ENCODE data around the gene DPYSL3. TPM values are rescaled to one million over a fixed set of nuclear protein-coding genes. Genes with fewer than 3 reads are reported as not detected.
A peak's percentile ranks its signal among the peaks of the same experiment; 100 is the strongest.

Gene DPYSL3
- total RNA-seq, 1 experiment from 2014 or later: 156 TPM

DNA sequence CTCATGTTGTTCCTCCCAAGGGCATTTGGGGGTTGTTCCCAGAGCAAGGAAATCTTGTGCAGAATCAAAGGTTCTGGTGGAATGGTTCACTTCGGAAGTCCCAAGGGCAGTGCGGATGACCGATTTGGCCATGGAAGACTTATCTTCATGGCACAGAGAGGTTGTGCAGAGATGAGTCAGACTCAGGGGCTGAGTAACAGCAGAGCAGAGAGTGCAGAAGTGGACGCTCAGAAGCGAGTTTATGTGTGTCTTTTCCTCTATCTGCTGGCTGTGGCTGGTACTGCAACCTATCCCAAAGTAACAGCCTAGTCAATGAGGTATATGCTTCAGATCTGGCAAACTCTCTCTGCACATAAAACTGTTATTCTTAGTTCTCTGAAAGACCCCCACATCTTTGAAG is 118.1 kb downstream of the DPYSL3 start:
- H3K4me3 ChIP-seq: no peak overlapping the region
- H3K27ac ChIP-seq: no peak overlapping the region
- H3K4me1 ChIP-seq (replicated peaks): no peaks in the 10 kb centered on the region
- H3K27me3 ChIP-seq (replicated peaks): no peaks in the 10 kb centered on the region
- H3K36me3 ChIP-seq: peaks cover 36% of the 10 kb centered on the region
- peak; percentile 51 to 71 for DNase-seq (ENCODE audit: low read depth in 1 of 2, low spot score in 2 of 2)
- no peaks in the 10 kb centered on the region for H3K9me3 ChIP-seq (replicated peaks)

DNA sequence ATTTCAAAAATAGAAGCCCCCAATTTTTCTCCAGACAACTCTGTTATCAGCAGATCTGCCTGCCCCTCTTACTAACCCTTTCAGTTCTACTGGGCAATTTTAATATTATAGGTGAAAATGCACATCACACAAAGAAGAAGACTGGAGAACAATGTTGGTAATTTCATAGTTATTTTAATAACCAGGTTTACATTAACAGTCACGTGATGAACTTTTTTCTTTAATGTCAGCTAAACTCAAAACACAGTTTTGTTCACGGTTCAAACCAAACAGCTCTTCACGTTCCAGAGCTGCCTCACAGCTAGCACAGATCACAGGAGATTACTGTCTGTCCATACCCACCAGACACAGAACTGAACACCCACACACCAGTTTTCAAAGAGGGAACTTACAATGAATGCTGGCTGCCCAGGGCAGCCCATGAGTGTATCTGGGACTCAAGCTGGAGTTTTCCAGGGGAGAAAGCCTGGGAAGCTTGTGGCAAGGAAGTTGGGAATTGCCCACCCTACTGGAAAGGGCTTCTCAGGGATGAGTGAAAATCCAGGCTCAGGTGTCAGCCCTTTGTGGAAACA is 119.1 kb downstream of the DPYSL3 start:
- H3K27ac ChIP-seq: no peak overlapping the region
- H3K27me3 ChIP-seq (replicated peaks): no peaks in the 10 kb centered on the region
- H3K9me3 ChIP-seq (replicated peaks): no peaks in the 10 kb centered on the region
- H3K4me3 ChIP-seq: no peak overlapping the region
- DNase-seq (ENCODE audit: low read depth in 1 of 2, low spot score in 2 of 2): no peak
- H3K36me3 ChIP-seq: peaks cover 27% of the 10 kb centered on the region
- H3K4me1 ChIP-seq (replicated peaks): no peaks in the 10 kb centered on the region

DNA sequence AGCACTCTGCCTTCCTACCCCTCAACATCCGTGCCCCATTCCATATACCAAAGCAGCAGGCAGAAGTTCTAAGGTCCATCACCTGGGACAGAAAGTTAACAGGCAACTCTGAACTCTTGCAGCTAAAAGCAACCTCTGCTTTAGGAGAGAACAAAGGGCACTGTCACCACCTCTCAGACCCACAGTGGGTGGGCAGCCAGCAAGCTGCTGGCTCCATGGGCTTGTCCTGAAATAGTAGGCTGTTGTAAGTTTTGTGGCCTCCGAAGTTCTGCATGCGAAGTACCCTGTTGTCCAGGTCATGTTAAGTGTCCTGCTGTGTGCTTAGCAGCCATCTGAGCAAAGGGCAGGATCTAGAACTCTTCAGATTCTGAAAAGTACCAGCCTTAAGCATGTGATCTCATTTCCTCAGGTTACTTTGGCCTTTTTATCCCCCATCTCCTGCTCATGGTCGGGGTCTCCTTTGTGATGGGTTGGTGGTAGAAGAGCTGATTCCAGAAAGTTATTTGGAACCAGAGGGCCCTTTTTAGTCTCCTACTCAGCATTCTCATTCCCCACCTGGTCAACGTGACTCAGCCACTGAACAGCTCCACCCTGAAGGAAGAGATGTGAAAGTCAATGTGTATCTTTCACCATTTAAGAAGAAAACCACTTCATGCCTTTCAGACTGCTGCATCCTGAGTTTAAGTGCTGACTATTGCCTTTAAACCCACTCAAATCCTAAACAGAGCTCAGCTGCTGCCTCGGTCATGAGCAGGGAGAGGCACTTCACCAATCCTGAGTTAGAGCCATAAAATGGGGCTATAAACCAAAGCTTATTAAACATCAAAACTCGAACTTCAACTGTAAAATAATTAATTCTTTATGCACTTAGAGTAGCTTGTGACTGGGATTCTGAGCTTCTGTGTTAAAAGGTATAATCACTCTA is 121.4 kb downstream of the DPYSL3 start:
- H3K9me3 ChIP-seq (replicated peaks): no peaks in the 10 kb centered on the region
- H3K4me1 ChIP-seq (replicated peaks): no peaks in the 10 kb centered on the region
- no peak overlapping the region for H3K27ac ChIP-seq
- H3K36me3 ChIP-seq: peaks cover 13% of the 10 kb centered on the region
- no peak for DNase-seq (ENCODE audit: low read depth in 1 of 2, low spot score in 2 of 2)
- H3K27me3 ChIP-seq (replicated peaks): no peaks in the 10 kb centered on the region
- no peak overlapping the region for H3K4me3 ChIP-seq

DNA sequence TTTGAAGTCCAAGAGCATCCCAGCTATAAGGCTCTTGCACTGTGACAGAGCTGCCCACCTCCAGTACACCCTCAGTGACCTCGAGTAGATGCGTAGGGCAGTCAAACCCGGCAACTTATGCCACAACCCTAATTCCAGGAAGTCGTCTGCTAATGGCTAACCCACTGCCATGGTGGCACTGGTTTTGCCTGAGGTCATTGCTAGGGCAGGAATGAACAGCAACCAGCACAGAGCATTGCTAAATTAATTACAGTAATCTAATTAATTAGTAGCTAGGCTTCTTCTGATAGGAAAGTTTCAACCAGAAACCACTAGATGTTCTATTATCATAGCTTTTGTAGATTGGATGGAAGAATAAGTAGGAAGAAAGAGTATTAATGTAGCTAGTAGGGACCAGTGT is 122.8 kb downstream of the DPYSL3 start:
- Histone ChIP-seq H3K9me3 (replicated peaks) (no peaks in the 10 kb centered on the region), H3K27me3 (replicated peaks) (no peaks in the 10 kb centered on the region), H3K4me3 (no peak overlapping the region), H3K4me1 (replicated peaks) (no peaks in the 10 kb centered on the region), H3K27ac (no peak overlapping the region), H3K36me3 (peaks cover 9% of the 10 kb centered on the region; the same call in 1 of the 2 replicates)
- DNase-seq (ENCODE audit: low read depth in 1 of 2, low spot score in 2 of 2): no peak

DNA sequence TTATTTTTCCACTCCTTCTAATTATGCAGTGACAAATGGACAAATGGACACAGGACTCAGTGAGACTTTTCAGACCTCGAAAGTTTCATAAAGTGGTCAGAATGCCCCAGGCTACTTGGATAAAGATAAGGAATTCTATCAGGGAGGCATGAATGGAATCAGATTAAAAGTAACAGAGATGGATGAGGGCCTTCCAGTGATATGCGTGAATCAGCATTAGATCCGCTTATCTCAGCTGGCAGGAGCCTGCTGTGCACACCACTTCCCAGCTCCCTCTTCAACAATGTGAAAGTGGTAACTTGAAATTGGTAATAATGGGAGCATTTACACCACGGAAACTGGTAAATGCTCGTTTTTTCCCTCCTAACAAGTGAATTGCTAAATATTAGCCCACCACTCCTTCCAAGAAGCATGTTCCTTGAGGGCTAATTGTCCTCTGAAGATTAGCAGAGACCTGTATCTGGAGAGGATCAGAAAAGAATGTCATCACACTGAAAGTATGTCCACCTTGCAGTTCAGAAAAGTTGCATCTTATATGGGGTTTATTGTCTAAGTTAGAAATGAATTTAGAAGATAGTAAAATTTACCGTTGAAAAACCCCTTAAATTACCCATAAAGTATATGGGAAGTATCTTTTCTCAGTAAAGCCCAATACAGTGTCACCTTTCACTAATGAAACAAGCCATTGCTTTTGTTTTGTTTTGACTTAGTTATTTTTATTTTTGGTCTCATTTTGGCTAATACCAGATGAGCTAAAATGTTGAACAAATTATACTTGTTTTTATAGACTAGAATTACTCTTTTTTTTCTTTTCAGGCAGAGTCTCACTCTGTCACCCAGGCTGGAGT is 125.3 kb downstream of the DPYSL3 start:
- Histone ChIP-seq H3K27me3 (replicated peaks) (no peaks in the 10 kb centered on the region), H3K9me3 (replicated peaks) (no peaks in the 10 kb centered on the region; the same call in 1 of the 2 replicates), H3K27ac (no peak overlapping the region), H3K4me3 (no peak overlapping the region), H3K36me3 (no peaks in the 10 kb centered on the region), H3K4me1 (replicated peaks) (no peaks in the 10 kb centered on the region)
- DNase-seq (ENCODE audit: low read depth in 1 of 2, low spot score in 2 of 2): no peak

DNA sequence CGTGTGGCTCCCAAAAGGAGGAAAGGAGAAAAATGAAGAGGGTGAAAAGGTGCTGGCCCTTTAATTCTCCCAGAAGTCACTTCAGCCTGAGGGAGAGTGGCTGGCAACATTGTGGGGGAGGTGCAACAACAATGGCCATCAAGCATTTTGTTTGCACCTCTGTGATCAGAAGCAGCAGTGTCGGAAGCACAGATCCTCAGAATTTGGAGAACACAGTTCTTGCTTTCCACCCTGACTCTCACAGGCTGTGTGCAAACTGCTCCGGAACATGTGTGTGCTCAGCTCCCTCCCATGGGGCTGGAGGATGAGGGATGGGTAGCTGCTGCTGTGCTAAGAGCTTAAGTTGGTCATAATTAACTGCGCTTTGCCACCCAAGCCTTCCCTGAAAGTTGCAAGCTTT is 127.1 kb downstream of the DPYSL3 start:
- Histone ChIP-seq H3K27ac (no peak overlapping the region), H3K27me3 (replicated peaks) (no peaks in the 10 kb centered on the region), H3K9me3 (replicated peaks) (no peaks in the 10 kb centered on the region; the same call in none of the 2 replicates), H3K4me3 (no peak overlapping the region), H3K36me3 (no peaks in the 10 kb centered on the region), H3K4me1 (replicated peaks) (no peaks in the 10 kb centered on the region)
- no peak for DNase-seq (ENCODE audit: low read depth in 1 of 2, low spot score in 2 of 2)

DNA sequence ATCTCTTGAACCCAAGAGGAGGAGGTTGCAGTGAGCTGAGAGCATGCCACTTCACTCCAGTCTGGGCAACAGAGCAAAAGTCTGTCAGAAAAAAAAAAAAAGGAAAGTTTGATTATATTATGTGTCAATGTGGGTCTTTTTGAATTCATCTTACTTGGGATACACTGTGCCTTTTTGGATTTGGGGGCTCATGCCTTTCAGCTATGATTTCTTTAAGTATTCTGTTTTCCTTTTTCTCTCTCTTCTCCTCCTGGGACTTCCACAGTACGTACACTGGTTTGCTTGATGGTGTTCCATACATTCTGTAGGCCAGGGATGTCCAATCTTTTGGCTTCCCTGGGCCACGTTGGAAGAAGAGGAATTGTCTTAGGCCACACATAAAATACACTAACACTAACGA is 128.3 kb downstream of the DPYSL3 start:
- H3K36me3 ChIP-seq: no peaks in the 10 kb centered on the region
- no peaks in the 10 kb centered on the region for H3K4me1 ChIP-seq (replicated peaks)
- no peak overlapping the region for H3K27ac ChIP-seq
- no peaks in the 10 kb centered on the region for H3K27me3 ChIP-seq (replicated peaks)
- no peak for DNase-seq (ENCODE audit: low read depth in 1 of 2, low spot score in 2 of 2)
- no peak overlapping the region for H3K4me3 ChIP-seq
- H3K9me3 ChIP-seq (replicated peaks): no peaks in the 10 kb centered on the region; the same call in none of the 2 replicates

DNA sequence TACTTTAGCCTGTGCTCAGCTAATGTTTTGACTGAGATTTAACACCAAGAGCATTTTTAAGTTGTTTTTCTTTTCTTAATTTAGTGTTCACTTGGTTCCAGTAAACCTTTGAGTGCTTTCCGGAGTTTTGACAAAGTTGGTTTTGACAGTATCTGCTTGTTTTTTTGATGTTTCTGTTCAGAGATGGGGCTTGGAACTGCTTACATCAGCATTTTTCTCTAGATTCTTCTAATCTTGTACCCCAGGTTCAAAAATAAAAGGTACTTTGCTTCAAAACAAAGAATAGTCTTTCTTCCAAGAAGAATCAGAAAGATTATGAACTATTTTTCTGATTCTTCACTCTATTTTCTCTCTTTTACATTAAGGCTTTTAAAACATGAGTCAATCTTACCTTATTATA is 132.2 kb downstream of the DPYSL3 start:
- DNase-seq (ENCODE audit: low read depth in 1 of 2, low spot score in 2 of 2): no peak
- H3K27ac ChIP-seq: no peak overlapping the region
- H3K4me3 ChIP-seq: no peak overlapping the region
- H3K4me1 ChIP-seq (replicated peaks): no peaks in the 10 kb centered on the region
- H3K9me3 ChIP-seq (replicated peaks): no peaks in the 10 kb centered on the region; the same call in none of the 2 replicates
- no peaks in the 10 kb centered on the region for H3K27me3 ChIP-seq (replicated peaks)
- no peaks in the 10 kb centered on the region for H3K36me3 ChIP-seq

DNA sequence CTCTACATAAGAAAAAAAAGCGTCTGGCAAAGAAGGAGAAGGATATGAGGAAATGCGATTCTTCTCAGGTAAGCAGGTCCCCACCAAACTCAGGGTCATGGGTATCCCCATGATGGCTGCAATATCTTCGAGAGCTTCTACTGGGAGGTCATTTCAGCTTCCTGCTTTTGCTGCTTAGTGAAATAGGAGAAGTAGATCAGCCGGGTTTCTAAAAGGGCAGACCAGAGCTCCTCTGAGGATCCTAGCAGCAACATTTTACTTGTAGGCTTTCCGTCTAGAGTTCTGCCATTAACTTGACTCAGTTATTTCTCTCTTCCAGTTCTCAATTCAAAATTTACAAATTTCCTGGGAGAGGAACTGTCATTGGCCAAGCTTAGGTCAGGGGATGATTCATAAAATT is 134.7 kb downstream of the DPYSL3 start:
- no peaks in the 10 kb centered on the region for H3K36me3 ChIP-seq
- no peak for DNase-seq (ENCODE audit: low read depth in 1 of 2, low spot score in 2 of 2)
- peaks cover 3% of the 10 kb centered on the region for H3K4me1 ChIP-seq (replicated peaks)

DNA sequence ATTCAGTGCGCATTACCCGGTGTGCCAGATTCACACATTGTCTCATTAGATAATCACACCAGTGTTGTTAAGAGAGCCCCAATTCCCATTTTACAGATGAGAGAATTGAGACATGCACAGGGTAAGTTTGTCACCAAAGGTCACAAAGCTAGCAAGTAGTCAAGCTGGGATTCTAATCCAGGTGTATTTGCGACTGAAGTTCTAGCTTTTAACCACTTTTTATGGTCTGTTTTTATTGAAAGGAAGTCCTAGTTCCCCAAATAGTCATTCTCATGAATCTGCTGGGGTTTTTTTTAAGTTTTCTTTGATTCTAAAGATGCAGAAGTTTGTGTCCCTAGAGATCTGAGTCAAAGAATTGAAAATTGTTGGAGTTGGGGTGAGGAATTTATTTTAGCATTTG is 136.5 kb downstream of the DPYSL3 start:
- Histone ChIP-seq H3K9me3 (replicated peaks) (no peaks in the 10 kb centered on the region; the same call in 1 of the 2 replicates), H3K36me3 (no peaks in the 10 kb centered on the region), H3K4me1 (replicated peaks) (peaks cover 5% of the 10 kb centered on the region), H3K4me3 (no peak overlapping the region), H3K27me3 (replicated peaks) (no peaks in the 10 kb centered on the region), H3K27ac (no peak overlapping the region)
- DNase-seq (ENCODE audit: low read depth in 1 of 2, low spot score in 2 of 2): no peak

More for the DNA sequence above, 134.7 kb downstream of the DPYSL3 start:
- no peak overlapping the region for H3K4me3 ChIP-seq
- H3K27me3 ChIP-seq (replicated peaks): no peaks in the 10 kb centered on the region
- no peaks in the 10 kb centered on the region; the same call in none of the 2 replicates for H3K9me3 ChIP-seq (replicated peaks)
- no peak overlapping the region for H3K27ac ChIP-seq

DNA sequence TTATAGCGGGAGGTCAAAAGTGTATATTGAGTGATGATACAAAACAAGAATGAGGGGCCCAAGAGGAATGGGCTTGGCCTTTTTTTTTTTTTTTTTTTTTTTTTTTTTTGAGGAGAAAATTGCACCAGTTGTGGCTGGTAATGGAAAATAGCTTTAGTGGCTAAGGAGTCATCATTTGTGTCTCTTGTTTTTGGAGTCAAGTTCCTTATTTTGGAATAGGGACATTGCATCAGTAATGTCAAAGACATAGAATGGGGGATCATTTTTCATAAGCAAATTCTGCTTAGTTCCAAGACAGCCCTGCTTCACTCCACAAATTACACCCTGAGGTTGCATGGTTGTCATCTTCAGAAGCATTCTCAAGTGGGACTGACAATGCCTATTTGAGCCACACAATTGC is 137.7 kb downstream of the DPYSL3 start:
- no peaks in the 10 kb centered on the region for H3K27me3 ChIP-seq (replicated peaks)
- peaks cover 5% of the 10 kb centered on the region for H3K4me1 ChIP-seq (replicated peaks)
- no peak overlapping the region for H3K4me3 ChIP-seq
- DNase-seq (ENCODE audit: low read depth in 1 of 2, low spot score in 2 of 2): no peak
- H3K9me3 ChIP-seq (replicated peaks): no peaks in the 10 kb centered on the region
- H3K27ac ChIP-seq: no peak overlapping the region
- no peaks in the 10 kb centered on the region for H3K36me3 ChIP-seq

DNA sequence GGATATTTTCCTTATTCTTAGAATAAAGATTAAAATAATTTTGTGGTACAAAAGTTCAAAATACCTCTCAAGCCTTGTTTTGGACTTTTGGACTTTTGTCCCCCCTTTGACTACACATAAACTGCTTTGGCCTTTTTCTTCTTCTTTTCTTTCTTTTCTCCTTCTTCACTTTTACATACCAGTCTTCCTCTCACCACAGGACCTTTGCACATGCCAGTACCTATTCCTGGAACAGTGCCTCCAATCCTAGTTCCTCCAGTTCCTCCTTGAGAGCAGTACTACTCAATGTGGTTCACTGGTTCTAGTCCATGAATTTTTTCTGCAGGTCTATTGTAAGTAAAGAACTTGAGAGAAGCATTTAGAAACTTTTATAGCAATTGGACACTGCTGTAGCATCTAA is 138.6 kb downstream of the DPYSL3 start:
- Histone ChIP-seq H3K36me3 (no peaks in the 10 kb centered on the region), H3K9me3 (replicated peaks) (no peaks in the 10 kb centered on the region), H3K27me3 (replicated peaks) (no peaks in the 10 kb centered on the region), H3K27ac (no peak overlapping the region), H3K4me1 (replicated peaks) (peaks cover 5% of the 10 kb centered on the region), H3K4me3 (no peak overlapping the region)
- no peak for DNase-seq (ENCODE audit: low read depth in 1 of 2, low spot score in 2 of 2)

DNA sequence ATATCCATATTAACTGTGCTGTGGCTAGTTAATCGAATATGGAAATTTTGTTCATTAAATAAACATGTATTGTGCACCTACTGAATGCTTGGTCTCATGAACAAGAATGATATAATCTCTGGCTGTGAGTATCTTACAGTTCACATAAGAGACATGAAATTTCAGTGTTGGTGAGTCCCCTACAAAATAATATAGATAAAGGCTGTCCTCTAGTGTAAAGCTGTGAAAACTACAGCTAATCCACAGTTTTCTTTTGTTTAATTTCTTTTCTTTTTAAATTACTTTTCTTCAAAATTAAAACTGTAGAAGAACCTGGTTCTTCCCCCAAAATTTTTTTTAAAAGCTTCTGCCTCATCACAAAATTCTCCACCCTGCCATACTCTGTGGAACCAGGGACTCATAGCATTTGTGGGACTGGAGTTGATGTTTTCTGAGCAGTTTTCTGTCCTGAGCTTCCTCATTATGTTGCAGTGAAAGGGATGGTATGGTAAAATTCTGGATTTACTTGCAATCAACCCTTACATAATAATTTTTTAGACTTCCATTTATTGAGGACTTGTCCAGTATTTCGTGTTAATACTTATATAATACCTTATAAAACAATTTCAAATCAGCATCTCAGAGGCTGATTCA is 140.0 kb downstream of the DPYSL3 start:
- Histone ChIP-seq H3K9me3 (replicated peaks) (peaks cover 2% of the 10 kb centered on the region; the same call in 1 of the 2 replicates), H3K27ac (no peak overlapping the region), H3K27me3 (replicated peaks) (no peaks in the 10 kb centered on the region), H3K36me3 (no peaks in the 10 kb centered on the region), H3K4me1 (replicated peaks) (peaks cover 5% of the 10 kb centered on the region), H3K4me3 (no peak overlapping the region)
- peak in 1 of 2 experiments; percentile 43 for DNase-seq (ENCODE audit: low read depth in 1 of 2, low spot score in 2 of 2)

Data from SJSA1 (cell line).